SK-N-MC (cell line): Measurements from ENCODE around the gene PTGER2.

Source experiments
- DNase-seq: peaks from one replicate; pipeline ENCODE4 v3.0.0-alpha.2; 2011; ENCODE audit warnings: low read depth, low spot score
- H3K27ac ChIP-seq: fragments of 200-600 bp; sonication (generic); 2 replicates; pipeline ENCODE4 v1.5.1; 2016; ENCODE audit warnings: mixed run types
- H3K36me3 ChIP-seq: fragments of 200-600 bp; sonication (generic); 2 replicates; pipeline ENCODE4 v1.6.1; 2017; ENCODE audit warnings: antibody characterized with exemption, low read length, mixed read lengths; ENCODE audit not compliant: insufficient read depth
- H3K4me3 ChIP-seq: fragments of 200-600 bp; sonication (generic); 2 replicates; pipeline ENCODE4 v1.5.1; 2016
- H3K9ac ChIP-seq: fragments of 200-600 bp; sonication (generic); 2 replicates; pipeline ENCODE4 v1.8.0; 2017; ENCODE audit warnings: mixed run types, mixed read lengths; ENCODE audit not compliant: insufficient read length
- H3K9me3 ChIP-seq: fragments of 200-600 bp; sonication (generic); 2 replicates; pipeline ENCODE4 v1.6.1; 2017; ENCODE audit warnings: low read depth, mild to moderate bottlenecking, antibody characterized with exemption, low read length, moderate library complexity, mixed read lengths
- EZH2 ChIP-seq: fragments of 200-600 bp; sonication (generic); IDR thresholded peaks from one replicate; pipeline ENCODE4 v1.6.1; 2017; ENCODE audit warnings: antibody characterized with exemption
- FOXP2 ChIP-seq: optimal IDR thresholded peaks from 2 replicates; pipeline ENCODE3; 2011; ENCODE audit warnings: mild to moderate bottlenecking, moderate library complexity; ENCODE audit not compliant: insufficient read depth; ENCODE audit errors: extremely low read length, control extremely low read depth
- POLR2AphosphoS5 ChIP-seq: IDR thresholded peaks from 2 replicates; pipeline ENCODE4 v1.6.1; 2012; ENCODE audit warnings: mild to moderate bottlenecking, low read depth, low read length, borderline replicate concordance

Gene PTGER2

DNA sequence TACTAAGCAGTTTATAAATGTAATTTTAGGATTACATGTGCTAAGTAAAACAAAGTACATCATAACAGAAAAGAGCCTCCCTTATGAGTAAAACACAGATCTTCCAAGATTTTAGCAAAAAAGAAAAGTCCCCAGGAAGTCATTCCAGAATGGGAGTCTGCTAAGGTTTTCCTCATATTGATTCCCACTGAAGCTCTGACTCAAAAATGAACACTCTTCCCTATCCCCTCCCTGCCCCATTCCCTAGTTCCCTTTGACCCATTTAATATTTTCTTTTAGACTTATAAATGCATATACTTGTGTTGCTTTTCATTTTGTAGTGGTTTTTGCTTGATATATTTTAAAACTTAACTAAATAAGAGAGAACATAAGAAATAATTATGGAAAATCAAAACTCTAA lies 40.1 kb downstream of the PTGER2 start:
- Histone ChIP-seq H3K9me3 (no peaks in the 10 kb centered on the region), H3K4me3 (no peak overlapping the region), H3K36me3 (no peaks in the 10 kb centered on the region), H3K27ac (no peak overlapping the region), H3K9ac (no peak overlapping the region)
- TF ChIP-seq FOXP2: no peak
- TF ChIP-seq EZH2: no peak
- no peak for TF ChIP-seq POLR2AphosphoS5
- no peak for DNase-seq

DNA sequence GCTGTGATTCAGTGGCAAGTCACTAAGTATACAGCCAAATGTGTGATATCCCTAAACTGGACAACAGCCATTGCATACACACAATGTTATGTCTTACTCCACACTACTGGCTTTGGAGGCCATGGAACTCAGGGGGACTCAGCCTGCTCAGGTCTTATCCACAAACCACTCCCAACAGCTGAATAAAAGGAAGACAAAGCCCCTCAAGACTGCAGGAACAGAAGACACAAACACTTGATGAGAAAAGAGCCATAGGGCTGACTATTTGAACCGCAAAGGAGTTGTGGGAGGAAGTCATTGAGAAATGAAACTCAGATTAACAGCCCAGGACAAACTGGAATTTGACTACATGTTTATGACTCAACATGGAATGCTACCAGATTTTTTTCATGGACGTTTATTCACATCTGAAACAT lies 40.9 kb downstream of the PTGER2 start:
- DNase-seq: no peak
- Histone ChIP-seq H3K9me3 (no peaks in the 10 kb centered on the region), H3K4me3 (no peak overlapping the region), H3K36me3 (no peaks in the 10 kb centered on the region), H3K9ac (no peak overlapping the region), H3K27ac (no peak overlapping the region)
- no peak for TF ChIP-seq EZH2

- TF ChIP-seq POLR2AphosphoS5: no peak
- TF ChIP-seq FOXP2: no peak
- TF ChIP-seq EZH2: no peak
- Histone ChIP-seq H3K27ac (no peak overlapping the region), H3K9ac (no peak overlapping the region), H3K4me3 (no peak overlapping the region), H3K36me3 (no peaks in the 10 kb centered on the region), H3K9me3 (no peaks in the 10 kb centered on the region)
- DNase-seq: no peak
Measured at GRCh38 chr14:52355526-52355925, 41.4 kb downstream of the PTGER2 start.

GRCh38 chr14:52356025-52356424 lies 41.9 kb downstream of the PTGER2 start:
- Histone ChIP-seq H3K9me3 (no peaks in the 10 kb centered on the region), H3K27ac (no peak overlapping the region), H3K4me3 (no peak overlapping the region), H3K36me3 (no peaks in the 10 kb centered on the region), H3K9ac (no peak overlapping the region)
- TF ChIP-seq EZH2 (no peak), POLR2AphosphoS5 (no peak), FOXP2 (no peak)
- DNase-seq: no peak

GRCh38 chr14:52360831-52361230 lies 46.7 kb downstream of the PTGER2 start:
- H3K4me3 ChIP-seq: no peak overlapping the region
- H3K36me3 ChIP-seq: no peaks in the 10 kb centered on the region
- TF ChIP-seq POLR2AphosphoS5 (no peak), FOXP2 (no peak), EZH2 (no peak)
- no peak overlapping the region for H3K27ac ChIP-seq
- DNase-seq: no peak
- no peak overlapping the region for H3K9ac ChIP-seq
- H3K9me3 ChIP-seq: no peaks in the 10 kb centered on the region

GRCh38 chr14:52363041-52363704 lies 49.1 kb downstream of the PTGER2 start:
- H3K36me3 ChIP-seq: no peaks in the 10 kb centered on the region
- no peaks in the 10 kb centered on the region for H3K9me3 ChIP-seq
- no peak overlapping the region for H3K27ac ChIP-seq
- TF ChIP-seq FOXP2: no peak
- TF ChIP-seq POLR2AphosphoS5: no peak
- no peak for TF ChIP-seq EZH2
- H3K4me3 ChIP-seq: no peak overlapping the region
- no peak for DNase-seq
- H3K9ac ChIP-seq: no peak overlapping the region

DNA sequence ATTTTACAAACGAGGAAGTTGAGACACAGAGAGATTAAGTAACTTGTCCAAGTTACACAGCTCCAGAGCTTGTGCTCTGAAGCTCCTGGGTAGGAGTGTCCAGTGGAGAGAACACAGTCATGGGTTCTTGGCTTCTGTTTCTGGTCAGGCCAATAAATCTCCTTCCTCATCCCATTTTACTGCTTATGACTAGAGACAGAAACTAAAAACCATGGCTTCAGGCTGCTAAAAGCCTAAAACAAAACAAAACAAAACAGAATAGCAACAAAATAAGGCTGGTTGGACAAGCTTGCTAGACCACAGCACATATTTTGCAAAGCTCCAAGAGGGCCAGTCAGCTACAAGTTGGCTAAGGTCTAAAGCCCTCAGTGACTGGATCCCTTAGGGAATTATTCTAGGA lies 49.8 kb downstream of the PTGER2 start:
- no peak for TF ChIP-seq FOXP2
- no peak for TF ChIP-seq EZH2

GRCh38 chr14:52365071-52365470 lies 51.0 kb downstream of the PTGER2 start:
- DNase-seq: no peak

More for the DNA sequence above, 49.8 kb downstream of the PTGER2 start:
- Histone ChIP-seq H3K36me3 (no peaks in the 10 kb centered on the region), H3K27ac (no peak overlapping the region), H3K9ac (no peak overlapping the region), H3K4me3 (no peak overlapping the region), H3K9me3 (no peaks in the 10 kb centered on the region)
- DNase-seq: no peak

DNA sequence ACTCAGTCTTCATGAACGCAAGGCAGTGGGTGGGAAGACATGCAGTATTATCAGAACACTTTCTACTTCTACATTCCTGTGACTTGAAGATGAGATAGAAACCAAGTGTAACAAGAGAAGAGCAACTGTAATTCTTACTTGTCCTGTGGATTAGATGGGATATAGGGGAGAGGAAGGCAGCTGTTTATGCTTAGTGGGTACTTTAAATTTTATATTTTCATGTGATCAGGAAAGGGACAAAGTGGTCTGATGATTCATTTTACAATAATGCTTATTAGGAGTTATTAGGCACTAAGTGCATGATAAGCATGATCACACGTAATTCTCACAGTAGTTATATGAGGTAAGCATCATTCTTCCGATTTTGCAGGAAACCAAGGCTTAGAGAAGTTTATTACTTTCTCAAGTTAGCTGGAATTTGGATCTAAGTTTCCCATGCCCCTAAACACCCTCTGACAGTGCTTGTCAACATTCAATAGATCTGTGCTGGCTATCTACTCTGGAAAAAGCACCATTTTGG lies 52.7 kb downstream of the PTGER2 start:
- no peak overlapping the region for H3K4me3 ChIP-seq
- H3K36me3 ChIP-seq: no peaks in the 10 kb centered on the region
- H3K9ac ChIP-seq: no peak overlapping the region
- H3K9me3 ChIP-seq: no peaks in the 10 kb centered on the region
- TF ChIP-seq EZH2 (no peak), FOXP2 (no peak), POLR2AphosphoS5 (no peak)
- no peak for DNase-seq
- H3K27ac ChIP-seq: no peak overlapping the region

More at GRCh38 chr14:52365071-52365470, 51.0 kb downstream of the PTGER2 start:
- no peak overlapping the region for H3K4me3 ChIP-seq
- H3K36me3 ChIP-seq: no peaks in the 10 kb centered on the region
- no peak overlapping the region for H3K9ac ChIP-seq
- H3K9me3 ChIP-seq: no peaks in the 10 kb centered on the region
- TF ChIP-seq FOXP2 (no peak), EZH2 (no peak), POLR2AphosphoS5 (no peak)
- no peak overlapping the region for H3K27ac ChIP-seq
